GM23338 (cell line): ENCODE data around the gene LTBP3. TPM values are rescaled to one million over a fixed set of nuclear protein-coding genes. Genes with fewer than 3 reads are reported as not detected.

Source experiments
- ATAC-seq: fragments of 200-7000 bp; cut with Tn5 transposase; 3 replicates; pipeline ENCODE4 v1.9.1; 2020
- DNase-seq: peaks from one replicate; pipeline ENCODE4 v3.0.0-alpha.2; 2015; ENCODE audit warnings: low spot score
- H2AFZ ChIP-seq: fragments of 200-600 bp; sonication (generic); 2 replicates; pipeline ENCODE4 v1.8.0; 2016; ENCODE audit warnings: antibody characterized with exemption, mild to moderate bottlenecking, moderate library complexity
- H3F3A ChIP-seq: fragments of 200-600 bp; sonication (generic); replicated peaks from 2 replicates; pipeline ENCODE4 v1.8.0; 2017; ENCODE audit warnings: antibody characterized with exemption, mixed run types, low read depth
- H3K27ac ChIP-seq: fragments of 200-600 bp; sonication (generic); 2 replicates; pipeline ENCODE4 v1.6.1; 2016; ENCODE audit warnings: low read depth
- H3K27me3 ChIP-seq: fragments of 200-600 bp; sonication (generic); 2 replicates; pipeline ENCODE4 v1.8.0; 2016; ENCODE audit warnings: mild to moderate bottlenecking, mixed run types, moderate library complexity; ENCODE audit not compliant: insufficient read depth
- H3K36me3 ChIP-seq: fragments of 200-600 bp; sonication (generic); 2 replicates; pipeline ENCODE4 v1.8.0; 2016; ENCODE audit warnings: mild to moderate bottlenecking; ENCODE audit not compliant: insufficient read depth
- H3K4me1 ChIP-seq: fragments of 200-600 bp; sonication (generic); 2 replicates; pipeline ENCODE4 v1.8.0; 2016; ENCODE audit warnings: mild to moderate bottlenecking, moderate library complexity; ENCODE audit not compliant: insufficient read depth
- H3K4me2 ChIP-seq: fragments of 200-600 bp; sonication (generic); 2 replicates; pipeline ENCODE4 v1.7.1; 2017; ENCODE audit warnings: mixed run types
- H3K4me3 ChIP-seq: fragments of 200-600 bp; sonication (generic); 2 replicates; pipeline ENCODE4 v1.6.1; 2016; ENCODE audit warnings: mixed run types
- H3K79me2 ChIP-seq: fragments of 200-600 bp; sonication (generic); replicated peaks from 2 replicates; pipeline ENCODE4 v1.8.0; 2017; ENCODE audit warnings: mild to moderate bottlenecking; ENCODE audit not compliant: insufficient read depth
- H3K9me2 ChIP-seq: fragments of 200-600 bp; sonication (generic); 2 replicates; pipeline ENCODE4 v1.8.0; 2017; ENCODE audit not compliant: insufficient read depth
- H4K20me1 ChIP-seq: fragments of 200-600 bp; sonication (generic); replicated peaks from 2 replicates; pipeline ENCODE4 v1.8.0; 2017; ENCODE audit warnings: mild to moderate bottlenecking; ENCODE audit not compliant: insufficient read depth
- H3K27ac Mint-ChIP-seq: 2 replicates; pipeline ENCODE4 v1.8.0; 2020; ENCODE audit warnings: inconsistent platforms, mild to moderate bottlenecking, moderate library complexity, mixed read lengths
- H3K27me3 Mint-ChIP-seq: 3 replicates; pipeline ENCODE4 v1.8.0; 2022; ENCODE audit warnings: low read depth, mild to moderate bottlenecking, moderate library complexity, mixed read lengths, inconsistent platforms; ENCODE audit not compliant: insufficient read depth, poor library complexity
- H3K36me3 Mint-ChIP-seq: 3 replicates; pipeline ENCODE4 v1.8.0; 2021; ENCODE audit warnings: low read depth, mild to moderate bottlenecking, inconsistent platforms, moderate library complexity, mixed read lengths
- H3K4me1 Mint-ChIP-seq: 3 replicates; pipeline ENCODE4 v1.8.0; 2020; ENCODE audit warnings: mild to moderate bottlenecking, inconsistent platforms, mixed read lengths
- H3K4me3 Mint-ChIP-seq: 3 replicates; pipeline ENCODE4 v1.8.0; 2021; ENCODE audit warnings: moderate library complexity, mild to moderate bottlenecking, inconsistent platforms, mixed read lengths
- H3K9me3 Mint-ChIP-seq: 3 replicates; pipeline ENCODE4 v1.8.0; 2020; ENCODE audit warnings: moderate library complexity, mild to moderate bottlenecking, inconsistent platforms, mixed read lengths
- polyA plus RNA-seq: library from polyadenylated mRNA; unstranded; fragments of >200 nt; fragmentation: Nextera tagmentation; extraction: Ambion mirVana; gene quantifications from 2 replicates; pipeline ENCODE4 v1.2.1, GENCODE V29; 2016
- total RNA-seq: library from RNA; depleted of rRNA; stranded (reverse); fragments of >200 nt; shearing (Covaris generic); gene quantifications from 2 replicates; pipeline ENCODE4 v1.2.3, GENCODE V29; 2014
- TF ChIP-seq, protein P1 (sequence below): fragments of 250-450 bp; sonication (Bioruptor Pico); IDR thresholded peaks from 2 replicates; pipeline ENCODE4 v1.5.0; 2020; ENCODE audit warnings: mild to moderate bottlenecking, moderate library complexity
- TF ChIP-seq, protein P2 (sequence below), 2 experiments: fragments of 200-600 bp in 1 of 2; sonication (generic) in 1 of 2; conservative IDR thresholded peaks; 2 replicates each; pipeline versions ENCODE4 v1.5.1 to v1.6.1; 2016 to 2017; ENCODE audit warnings: antibody characterized with exemption in 2 of 2, low read depth in 2 of 2, mild to moderate bottlenecking in 2 of 2, moderate library complexity in 1 of 2

LTBP3 gene
- total and polyA plus RNA-seq, 2 experiments from 2014 or later, result 9.5 to 29.2 TPM

GRCh38 chr11:65593518-65594414 lies 35.6 kb upstream of the LTBP3 start:
- Mint-ChIP-seq H3K27ac (no peak overlapping the region), H3K27me3 (peaks cover 44% of the 10 kb centered on the region), H3K4me3 (peak overlapping the region; percentile 66; the same call in 1 of the 3 replicates), H3K36me3 (peaks cover 5% of the 10 kb centered on the region; the same call in 2 of the 3 replicates), H3K4me1 (peaks cover 13% of the 10 kb centered on the region), H3K9me3 (no peaks in the 10 kb centered on the region; the same call in 2 of the 3 replicates)
- no peak overlapping the region for H2AFZ ChIP-seq
- H3K9me2 ChIP-seq, result no peaks in the 10 kb centered on the region
- H3K36me3 ChIP-seq, result no peaks in the 10 kb centered on the region; the same call in 1 of the 2 replicates
- ATAC-seq (peak; percentile 58), DNase-seq (peak; percentile 83)
- no peak overlapping the region for H3K27ac ChIP-seq
- peaks cover 26% of the 10 kb centered on the region; the same call in 1 of the 2 replicates for H3F3A ChIP-seq
- peak overlapping the region; percentile 87; the same call in 1 of the 2 replicates for H3K4me2 ChIP-seq
- TF ChIP-seq, protein P1, sequence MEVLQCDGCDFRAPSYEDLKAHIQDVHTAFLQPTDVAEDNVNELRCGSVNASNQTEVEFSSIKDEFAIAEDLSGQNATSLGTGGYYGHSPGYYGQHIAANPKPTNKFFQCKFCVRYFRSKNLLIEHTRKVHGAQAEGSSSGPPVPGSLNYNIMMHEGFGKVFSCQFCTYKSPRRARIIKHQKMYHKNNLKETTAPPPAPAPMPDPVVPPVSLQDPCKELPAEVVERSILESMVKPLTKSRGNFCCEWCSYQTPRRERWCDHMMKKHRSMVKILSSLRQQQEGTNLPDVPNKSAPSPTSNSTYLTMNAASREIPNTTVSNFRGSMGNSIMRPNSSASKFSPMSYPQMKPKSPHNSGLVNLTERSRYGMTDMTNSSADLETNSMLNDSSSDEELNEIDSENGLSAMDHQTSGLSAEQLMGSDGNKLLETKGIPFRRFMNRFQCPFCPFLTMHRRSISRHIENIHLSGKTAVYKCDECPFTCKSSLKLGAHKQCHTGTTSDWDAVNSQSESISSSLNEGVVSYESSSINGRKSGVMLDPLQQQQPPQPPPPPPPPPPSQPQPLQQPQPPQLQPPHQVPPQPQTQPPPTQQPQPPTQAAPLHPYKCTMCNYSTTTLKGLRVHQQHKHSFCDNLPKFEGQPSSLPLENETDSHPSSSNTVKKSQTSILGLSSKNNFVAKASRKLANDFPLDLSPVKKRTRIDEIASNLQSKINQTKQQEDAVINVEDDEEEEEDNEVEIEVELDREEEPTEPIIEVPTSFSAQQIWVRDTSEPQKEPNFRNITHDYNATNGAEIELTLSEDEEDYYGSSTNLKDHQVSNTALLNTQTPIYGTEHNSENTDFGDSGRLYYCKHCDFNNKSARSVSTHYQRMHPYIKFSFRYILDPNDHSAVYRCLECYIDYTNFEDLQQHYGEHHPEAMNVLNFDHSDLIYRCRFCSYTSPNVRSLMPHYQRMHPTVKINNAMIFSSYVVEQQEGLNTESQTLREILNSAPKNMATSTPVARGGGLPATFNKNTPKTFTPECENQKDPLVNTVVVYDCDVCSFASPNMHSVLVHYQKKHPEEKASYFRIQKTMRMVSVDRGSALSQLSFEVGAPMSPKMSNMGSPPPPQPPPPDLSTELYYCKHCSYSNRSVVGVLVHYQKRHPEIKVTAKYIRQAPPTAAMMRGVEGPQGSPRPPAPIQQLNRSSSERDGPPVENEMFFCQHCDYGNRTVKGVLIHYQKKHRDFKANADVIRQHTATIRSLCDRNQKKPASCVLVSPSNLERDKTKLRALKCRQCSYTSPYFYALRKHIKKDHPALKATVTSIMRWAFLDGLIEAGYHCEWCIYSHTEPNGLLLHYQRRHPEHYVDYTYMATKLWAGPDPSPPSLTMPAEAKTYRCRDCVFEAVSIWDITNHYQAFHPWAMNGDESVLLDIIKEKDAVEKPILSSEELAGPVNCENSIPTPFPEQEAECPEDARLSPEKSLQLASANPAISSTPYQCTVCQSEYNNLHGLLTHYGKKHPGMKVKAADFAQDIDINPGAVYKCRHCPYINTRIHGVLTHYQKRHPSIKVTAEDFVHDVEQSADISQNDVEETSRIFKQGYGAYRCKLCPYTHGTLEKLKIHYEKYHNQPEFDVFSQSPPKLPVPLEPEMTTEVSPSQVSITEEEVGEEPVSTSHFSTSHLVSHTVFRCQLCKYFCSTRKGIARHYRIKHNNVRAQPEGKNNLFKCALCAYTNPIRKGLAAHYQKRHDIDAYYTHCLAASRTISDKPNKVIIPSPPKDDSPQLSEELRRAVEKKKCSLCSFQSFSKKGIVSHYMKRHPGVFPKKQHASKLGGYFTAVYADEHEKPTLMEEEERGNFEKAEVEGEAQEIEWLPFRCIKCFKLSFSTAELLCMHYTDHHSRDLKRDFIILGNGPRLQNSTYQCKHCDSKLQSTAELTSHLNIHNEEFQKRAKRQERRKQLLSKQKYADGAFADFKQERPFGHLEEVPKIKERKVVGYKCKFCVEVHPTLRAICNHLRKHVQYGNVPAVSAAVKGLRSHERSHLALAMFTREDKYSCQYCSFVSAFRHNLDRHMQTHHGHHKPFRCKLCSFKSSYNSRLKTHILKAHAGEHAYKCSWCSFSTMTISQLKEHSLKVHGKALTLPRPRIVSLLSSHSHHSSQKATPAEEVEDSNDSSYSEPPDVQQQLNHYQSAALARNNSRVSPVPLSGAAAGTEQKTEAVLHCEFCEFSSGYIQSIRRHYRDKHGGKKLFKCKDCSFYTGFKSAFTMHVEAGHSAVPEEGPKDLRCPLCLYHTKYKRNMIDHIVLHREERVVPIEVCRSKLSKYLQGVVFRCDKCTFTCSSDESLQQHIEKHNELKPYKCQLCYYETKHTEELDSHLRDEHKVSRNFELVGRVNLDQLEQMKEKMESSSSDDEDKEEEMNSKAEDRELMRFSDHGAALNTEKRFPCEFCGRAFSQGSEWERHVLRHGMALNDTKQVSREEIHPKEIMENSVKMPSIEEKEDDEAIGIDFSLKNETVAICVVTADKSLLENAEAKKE, result no peak
- TF ChIP-seq, protein P2, sequence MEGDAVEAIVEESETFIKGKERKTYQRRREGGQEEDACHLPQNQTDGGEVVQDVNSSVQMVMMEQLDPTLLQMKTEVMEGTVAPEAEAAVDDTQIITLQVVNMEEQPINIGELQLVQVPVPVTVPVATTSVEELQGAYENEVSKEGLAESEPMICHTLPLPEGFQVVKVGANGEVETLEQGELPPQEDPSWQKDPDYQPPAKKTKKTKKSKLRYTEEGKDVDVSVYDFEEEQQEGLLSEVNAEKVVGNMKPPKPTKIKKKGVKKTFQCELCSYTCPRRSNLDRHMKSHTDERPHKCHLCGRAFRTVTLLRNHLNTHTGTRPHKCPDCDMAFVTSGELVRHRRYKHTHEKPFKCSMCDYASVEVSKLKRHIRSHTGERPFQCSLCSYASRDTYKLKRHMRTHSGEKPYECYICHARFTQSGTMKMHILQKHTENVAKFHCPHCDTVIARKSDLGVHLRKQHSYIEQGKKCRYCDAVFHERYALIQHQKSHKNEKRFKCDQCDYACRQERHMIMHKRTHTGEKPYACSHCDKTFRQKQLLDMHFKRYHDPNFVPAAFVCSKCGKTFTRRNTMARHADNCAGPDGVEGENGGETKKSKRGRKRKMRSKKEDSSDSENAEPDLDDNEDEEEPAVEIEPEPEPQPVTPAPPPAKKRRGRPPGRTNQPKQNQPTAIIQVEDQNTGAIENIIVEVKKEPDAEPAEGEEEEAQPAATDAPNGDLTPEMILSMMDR (conservative IDR thresholded peaks at IDR 0.05; ENCODE audit: low read depth in 2 of 2), result peak; percentile 78 to 88
- no peaks in the 10 kb centered on the region for H3K79me2 ChIP-seq
- peaks cover 13% of the 10 kb centered on the region; the same call in 1 of the 2 replicates for H3K4me1 ChIP-seq
- peaks cover 46% of the 10 kb centered on the region for H3K27me3 ChIP-seq
- no peak overlapping the region for H3K4me3 ChIP-seq
- H4K20me1 ChIP-seq, result no peaks in the 10 kb centered on the region
